HepG2 (cell line): ENCODE measurements around the gene TM2D3. TPM values are rescaled to one million over a fixed set of nuclear protein-coding genes. Genes with fewer than 3 reads are reported as not detected.
A peak's percentile ranks its signal among the peaks of the same experiment; 100 is the strongest.

Source experiments
- ATAC-seq: fragments of 200-7000 bp; cut with Tn5 transposase; 3 replicates; pipeline ENCODE4 v1.9.1; 2020; ENCODE audit warnings: mild to moderate bottlenecking, moderate library complexity
- BruUV-seq: library from RNA; stranded (reverse); fragments of 400-500 nt; replicated peaks from 2 replicates; lab custom pipeline; 2021; lab: Mats Ljungman, UMichigan
- CTCF ChIA-PET: fragments of 300-600 bp; formaldehyde crosslinking; extraction: SDS; loops from one replicate; lab custom pipeline; 2021; ENCODE audit warnings: low total read pairs, inconsistent platforms, low intra/inter-chr PET ratio; lab: Yijun Ruan, JAX
- POLR2A ChIA-PET: fragments of 350-600 bp; sonication (Branson Sonifier 250); formaldehyde crosslinking; loops from one replicate; lab custom pipeline; 2020; ENCODE audit warnings: antibody characterized with exemption, inconsistent platforms; lab: Yijun Ruan, JAX
- DNase-seq: peaks from one replicate; pipeline ENCODE4 v3.0.0-alpha.2; 2015; ENCODE audit warnings: low spot score
- FAIRE-seq: peaks from 3 replicates; lab custom pipeline; 2011; peaks lifted over from hg19 to GRCh38; lab: Jason Lieb, UNC
- H2AFZ ChIP-seq: one replicate; pipeline ENCODE4 v1.6.1; 2011; ENCODE audit warnings: low read length, inconsistent platforms
- H3K27ac ChIP-seq: fragments of 300-600 bp; 3 replicates; pipeline ENCODE4 v1.8.0; 2011; ENCODE audit warnings: mixed run types, mild to moderate bottlenecking, mixed read lengths, low read length, inconsistent platforms; ENCODE audit not compliant: insufficient read depth; ENCODE audit errors: extremely low read length
- H3K27me3 ChIP-seq, 2 experiments: fragments of 200-600 bp in 1 of 2; 2 replicates in 1 of 2; 3 replicates in 1 of 2; pipeline versions ENCODE4 v1.6.0 to v1.8.0; 2011; ENCODE audit warnings: low read length in 2 of 2, mild to moderate bottlenecking in 2 of 2, moderate library complexity in 2 of 2, inconsistent platforms in 1 of 2; ENCODE audit not compliant: insufficient read depth in 2 of 2, control insufficient read depth in 1 of 2
- H3K36me3 ChIP-seq, 2 experiments: fragments of 200-600 bp in 1 of 2; replicated peaks in 1 of 2; 2 replicates in 1 of 2; 3 replicates in 1 of 2; pipeline versions ENCODE4 v1.5.1 to v1.8.0; 2011; ENCODE audit warnings: low read length in 2 of 2, inconsistent platforms in 1 of 2; ENCODE audit not compliant: insufficient read depth in 2 of 2, control insufficient read depth in 1 of 2
- H3K4me1 ChIP-seq: 2 replicates; pipeline ENCODE4 v1.5.1; 2012; ENCODE audit warnings: low read length, inconsistent platforms; ENCODE audit not compliant: insufficient read depth
- H3K4me2 ChIP-seq: 2 replicates; pipeline ENCODE4 v1.6.0; 2011; ENCODE audit warnings: low read depth, low read length, inconsistent platforms
- H3K4me3 ChIP-seq, 3 experiments: fragments of 200-600 bp in 1 of 3; sonication (generic), shearing (Covaris generic) in 1 of 3; replicated peaks in 1 of 3; 2 replicates each; pipeline ENCODE4 v1.5.1; 2011 to 2016; ENCODE audit warnings: low read length in 3 of 3, inconsistent platforms in 2 of 3, low read depth in 2 of 3, mild to moderate bottlenecking in 2 of 3, control low read depth in 1 of 3, mixed read lengths in 1 of 3; ENCODE audit not compliant: insufficient read depth in 1 of 3
- H3K79me2 ChIP-seq: one replicate; pipeline ENCODE4 v1.6.1; 2011; ENCODE audit warnings: low read length, inconsistent platforms; ENCODE audit not compliant: insufficient read depth
- H3K9ac ChIP-seq: 2 replicates; pipeline ENCODE4 v1.6.0; 2011; ENCODE audit warnings: mild to moderate bottlenecking, low read depth, low read length, inconsistent platforms; ENCODE audit not compliant: insufficient read depth
- H3K9me3 ChIP-seq: 2 replicates; pipeline ENCODE4 v1.5.1; 2012; ENCODE audit warnings: mild to moderate bottlenecking, low read length
- H4K20me1 ChIP-seq: 2 replicates; pipeline ENCODE4 v1.6.0; 2011; ENCODE audit warnings: inconsistent platforms, mild to moderate bottlenecking, low read length, moderate library complexity; ENCODE audit not compliant: insufficient read depth
- HIVEP1 ChIP-seq: sonication (generic); formaldehyde crosslinking; IDR thresholded peaks from 2 replicates; pipeline ENCODE4 v1.4.0; 2020; ENCODE audit warnings: mild to moderate bottlenecking, missing genetic modification reagents
- HNRNPLL ChIP-seq: fragments of 200-400 bp; formaldehyde crosslinking; IDR thresholded peaks from 2 replicates; pipeline ENCODE4 v1.6.1; 2017; ENCODE audit warnings: mild to moderate bottlenecking, low read depth, low read length; ENCODE audit not compliant: poor library complexity, severe bottlenecking
- KMT2B ChIP-seq: IDR thresholded peaks from 2 replicates; pipeline ENCODE4 v1.6.1; 2016; ENCODE audit warnings: missing genetic modification reagents, missing compliant biosample characterization
- MBD4 ChIP-seq: IDR thresholded peaks from 2 replicates; pipeline ENCODE4 v1.6.1; 2012; ENCODE audit warnings: low read length, inconsistent platforms, borderline replicate concordance
- MNT ChIP-seq: fragments of 450-650 bp; IDR thresholded peaks from 2 replicates; pipeline ENCODE4 v1.6.1; 2016
- NR2F6 ChIP-seq, 2 experiments: IDR thresholded peaks; 2 replicates each; pipeline ENCODE4 v1.6.1; 2016; ENCODE audit warnings: antibody characterized with exemption in 1 of 2, mild to moderate bottlenecking in 1 of 2
- POLR2AphosphoS5 ChIP-seq: IDR thresholded peaks from 2 replicates; pipeline ENCODE4 v1.6.1; 2012; ENCODE audit warnings: low read depth, low read length
- SNAPC2 ChIP-seq: sonication (generic); formaldehyde crosslinking; IDR thresholded peaks from 2 replicates; pipeline ENCODE4 v1.8.1; 2022; ENCODE audit warnings: mild to moderate bottlenecking, missing genetic modification reagents
- ZNF44 ChIP-seq: sonication (generic); formaldehyde crosslinking; IDR thresholded peaks from 2 replicates; pipeline ENCODE4 v1.5.1; 2020; ENCODE audit warnings: mild to moderate bottlenecking, missing genetic modification reagents
- ZNF501 ChIP-seq: sonication (generic); formaldehyde crosslinking; IDR thresholded peaks from 2 replicates; pipeline ENCODE4 v1.5.1; 2020; ENCODE audit warnings: mild to moderate bottlenecking, moderate library complexity, missing genetic modification reagents
- ZNF792 ChIP-seq: IDR thresholded peaks from 2 replicates; pipeline ENCODE4 v1.6.1; 2016
- WGBS: methylation state at CpG from one replicate; pipeline ENCODE4 v1.1.6; 2017; ENCODE audit warnings: low lambda C conversion rate; 5-methylcytosine and 5-hydroxymethylcytosine counted together
- in situ Hi-C: cut with HindIII; loops from 2 replicates; pipeline ENCODE4 v1.10.0; 2017; ENCODE audit warnings: low pct_unique_long_range_greater_than_20kb; ENCODE audit not compliant: extremely low pct_ligation_motif_present
- intact Hi-C: fragments of 100-400 bp; cut with micrococcal nuclease; formaldehyde crosslinking; loops from one replicate; pipeline ENCODE4 v1.10.0; 2022; ENCODE audit not compliant: unreplicated experiment
- polyA plus RNA-seq, 8 experiments: library from polyadenylated mRNA; depleted of rRNA in 3 of 8; stranded (reverse) in 7 of 8; unstranded in 1 of 8; fragments of >200 nt; fragmentation: Illumina TruSeq in 4 of 8; extraction: Trizol in 4 of 8; gene quantifications; 2 replicates each; pipeline versions ENCODE4 v1.2.1 to v1.2.3, GENCODE V29; 2011 to 2016; ENCODE audit warnings: low read depth in 4 of 8, missing spikeins in 1 of 8, mixed read lengths in 1 of 8; ENCODE audit not compliant: insufficient read depth in 1 of 8
- total RNA-seq, 5 experiments: library from RNA; depleted of rRNA; stranded (reverse); fragments of >200 nt; fragmentation: Illumina TruSeq; extraction: Trizol; gene quantifications; 2 replicates each; pipeline ENCODE4 v1.2.3, GENCODE V29; 2016; ENCODE audit warnings: low read depth in 1 of 5
- TF ChIP-seq, protein P1 (sequence below): sonication (generic); formaldehyde crosslinking; IDR thresholded peaks from 2 replicates; pipeline ENCODE4 v1.4.0; 2020; ENCODE audit warnings: missing genetic modification reagents

Gene TM2D3
- total and polyA plus RNA-seq, 2 of the 13 experiments (the other 11 are each of a cell fraction or from before 2014, with no cell fraction given), result 31.1 to 72.7 TPM

DNA sequence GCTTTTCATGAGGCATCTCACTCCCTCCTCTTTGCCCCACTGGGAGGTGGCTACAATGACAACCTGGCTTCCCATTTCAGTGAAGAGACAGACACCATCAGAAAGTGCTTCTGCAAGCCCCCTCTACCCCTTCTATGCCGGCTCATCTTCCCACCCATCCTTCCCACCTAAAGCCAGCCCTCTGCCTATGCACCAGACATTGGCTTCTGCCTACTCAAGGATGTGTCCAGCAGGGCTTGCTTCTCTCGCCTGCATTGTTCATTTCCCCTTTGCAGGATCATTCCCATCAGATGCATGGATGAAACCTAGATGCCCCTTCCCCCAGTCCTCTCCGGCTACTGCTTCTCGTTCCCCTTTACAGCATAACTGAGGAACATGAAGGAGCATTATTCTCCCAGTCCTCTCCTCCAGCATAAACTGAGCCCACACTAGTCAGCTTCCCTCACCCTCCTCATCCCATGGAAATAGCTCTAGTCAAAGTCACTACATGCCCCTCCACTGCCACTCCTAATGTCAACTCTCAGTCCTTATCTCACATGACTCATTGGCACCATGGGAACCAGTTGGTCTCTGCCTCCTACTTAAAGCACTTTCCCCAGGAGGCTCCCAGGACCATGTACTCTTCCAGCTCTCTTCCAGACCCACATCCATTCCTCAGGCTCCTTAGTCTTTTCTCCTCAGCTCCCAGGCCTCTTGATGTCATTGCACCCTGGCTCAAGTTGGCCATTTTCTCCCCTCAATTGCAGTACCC lies 47.9 kb downstream of the TM2D3 start:
- H3K4me1 ChIP-seq, result peaks cover 24% of the 10 kb centered on the region
- no peak overlapping the region for H3K4me3 ChIP-seq
- BruUV-seq, result no TSS peak
- H3K4me2 ChIP-seq, result no peak overlapping the region
- no peak for FAIRE-seq
- WGBS, result 94% methylated on average over 4 of the region's 4 CpGs
- no peaks in the 10 kb centered on the region for H4K20me1 ChIP-seq
- POLR2A ChIA-PET, result no interaction called here
- DNase-seq, result no peak
- intact Hi-C loops (no loop called here), in situ Hi-C loops (no loop called here)
- peaks cover 2% of the 10 kb centered on the region for H3K79me2 ChIP-seq
- TF ChIP-seq NR2F6 (IDR thresholded peaks at IDR 0.05), result no peak
- no peak for TF ChIP-seq NR2F6 (CRISPR knock-in tag; IDR thresholded peaks at IDR 0.05)
- TF ChIP-seq SNAPC2, result no peak
- TF ChIP-seq POLR2AphosphoS5, result peak; percentile 7; the same call in 1 of the 2 replicates
- no peak for TF ChIP-seq ZNF501 (CRISPR knock-in tag)
- no peak for TF ChIP-seq MBD4
- TF ChIP-seq HNRNPLL, result no peak
- CTCF ChIA-PET, result no interaction called here
- no peak overlapping the region for H3K9ac ChIP-seq
- H3K27me3 ChIP-seq, result no peaks in the 10 kb centered on the region; a peak in 1 of 5 replicates
- no peak for ATAC-seq
- peaks cover 0 to 14% of the 10 kb centered on the region in 2 experiments; a peak in 2 of 5 replicates for H3K36me3 ChIP-seq
- H3K27ac ChIP-seq, result no peak overlapping the region
- H2AFZ ChIP-seq, result no peak overlapping the region
- no peaks in the 10 kb centered on the region for H3K9me3 ChIP-seq

GRCh38 chr15:101602801-101603200 lies 49.4 kb downstream of the TM2D3 start:
- H3K9me3 ChIP-seq, result no peaks in the 10 kb centered on the region
- POLR2A ChIA-PET, result no interaction called here
- H3K4me2 ChIP-seq, result no peak overlapping the region
- H3K9ac ChIP-seq, result no peak overlapping the region
- H3K4me3 ChIP-seq, result no peak overlapping the region
- no peaks in the 10 kb centered on the region for H4K20me1 ChIP-seq
- H3K4me1 ChIP-seq, result peaks cover 15% of the 10 kb centered on the region
- no peak for ATAC-seq
- DNase-seq, result no peak
- CTCF ChIA-PET, result no interaction called here
- WGBS, result 81% methylated on average over 5 of the region's 6 CpGs
- no peak overlapping the region for H3K27ac ChIP-seq
- FAIRE-seq, result no peak
- no peaks in the 10 kb centered on the region; a peak in 1 of 5 replicates for H3K27me3 ChIP-seq
- in situ Hi-C loops, result no loop called here
- H2AFZ ChIP-seq, result no peak overlapping the region
- H3K36me3 ChIP-seq, result peaks cover 0 to 14% of the 10 kb centered on the region in 2 experiments; a peak in 2 of 5 replicates
- BruUV-seq, result no TSS peak
- peaks cover 2% of the 10 kb centered on the region for H3K79me2 ChIP-seq
- intact Hi-C loops, result no loop called here
- TF ChIP-seq, protein P1, sequence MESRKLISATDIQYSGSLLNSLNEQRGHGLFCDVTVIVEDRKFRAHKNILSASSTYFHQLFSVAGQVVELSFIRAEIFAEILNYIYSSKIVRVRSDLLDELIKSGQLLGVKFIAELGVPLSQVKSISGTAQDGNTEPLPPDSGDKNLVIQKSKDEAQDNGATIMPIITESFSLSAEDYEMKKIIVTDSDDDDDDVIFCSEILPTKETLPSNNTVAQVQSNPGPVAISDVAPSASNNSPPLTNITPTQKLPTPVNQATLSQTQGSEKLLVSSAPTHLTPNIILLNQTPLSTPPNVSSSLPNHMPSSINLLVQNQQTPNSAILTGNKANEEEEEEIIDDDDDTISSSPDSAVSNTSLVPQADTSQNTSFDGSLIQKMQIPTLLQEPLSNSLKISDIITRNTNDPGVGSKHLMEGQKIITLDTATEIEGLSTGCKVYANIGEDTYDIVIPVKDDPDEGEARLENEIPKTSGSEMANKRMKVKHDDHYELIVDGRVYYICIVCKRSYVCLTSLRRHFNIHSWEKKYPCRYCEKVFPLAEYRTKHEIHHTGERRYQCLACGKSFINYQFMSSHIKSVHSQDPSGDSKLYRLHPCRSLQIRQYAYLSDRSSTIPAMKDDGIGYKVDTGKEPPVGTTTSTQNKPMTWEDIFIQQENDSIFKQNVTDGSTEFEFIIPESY, result no peak
- TF ChIP-seq KMT2B (CRISPR knock-in tag) (no peak), HIVEP1 (CRISPR knock-in tag) (no peak), MNT (peak; percentile 79), ZNF792 (CRISPR knock-in tag) (no peak), ZNF44 (CRISPR knock-in tag) (no peak)
